ENCODE data around the gene MAMDC4. TPM values are rescaled to one million over a fixed set of nuclear protein-coding genes. Genes with fewer than 3 reads are reported as not detected.

Gene MAMDC4
- total RNA-seq, 1 experiment from 2014 or later, result 6.3 TPM

DNA sequence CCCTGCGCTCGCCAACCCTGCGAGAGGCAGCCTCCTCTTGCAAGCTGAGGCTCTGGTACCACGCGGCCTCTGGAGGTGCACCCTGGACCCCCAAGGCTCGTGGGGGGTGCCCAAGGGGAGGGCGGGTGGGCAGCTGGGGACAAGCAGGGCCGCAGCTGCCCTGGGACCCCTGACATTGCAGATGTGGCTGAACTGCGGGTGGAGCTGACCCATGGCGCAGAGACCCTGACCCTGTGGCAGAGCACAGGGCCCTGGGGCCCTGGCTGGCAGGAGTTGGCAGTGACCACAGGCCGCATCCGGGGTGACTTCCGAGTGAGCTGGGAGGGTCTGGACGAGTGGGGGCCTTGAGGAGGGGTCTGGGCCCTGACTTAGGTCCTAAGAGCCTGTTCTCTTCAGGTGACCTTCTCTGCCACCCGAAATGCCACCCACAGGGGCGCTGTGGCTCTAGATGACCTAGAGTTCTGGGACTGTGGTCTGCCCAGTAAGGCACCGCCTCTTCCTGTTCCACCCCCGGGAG, 1.5 kb downstream of the MAMDC4 start:
- no peak overlapping the region for H3K27ac ChIP-seq (ENCODE audit: low read length)
- no peak for DNase-seq (ENCODE audit: low read depth, low spot score)
- H3K27me3 ChIP-seq (ENCODE audit: control insufficient read depth, insufficient read depth, low read length), result no peaks in the 10 kb centered on the region
- POLR2A ChIA-PET, result no interaction called here
- no peaks in the 10 kb centered on the region for H3K36me3 ChIP-seq (ENCODE audit: control insufficient read depth, insufficient read depth, low read length)
- no peaks in the 10 kb centered on the region for H3K9me3 ChIP-seq (ENCODE audit: control insufficient read depth, insufficient read depth, low read depth, low read length)
- H3K4me3 ChIP-seq (ENCODE audit: low read depth in 2 of 2, low read length in 2 of 2), result no peak overlapping the region
- intact Hi-C loops (cut with micrococcal nuclease; ENCODE audit: unreplicated experiment) (no loop called here), in situ Hi-C loops (cut with HindIII; ENCODE audit: low pct_unique_long_range_greater_than_20kb, low sequenced_read_pairs) (no loop called here)
- no peak for ATAC-seq
- H3K4me1 ChIP-seq (ENCODE audit: control insufficient read depth, insufficient read depth, low read length), result peaks cover 32% of the 10 kb centered on the region
- no peak for TF ChIP-seq POLR2AphosphoS5 (IDR thresholded peaks at IDR 0.05; ENCODE audit: low read depth, low read length)
- TF ChIP-seq SIN3A (IDR thresholded peaks at IDR 0.05; ENCODE audit: borderline replicate concordance, insufficient read depth, low read depth, low read length), result no peak
- TF ChIP-seq, protein P1, sequence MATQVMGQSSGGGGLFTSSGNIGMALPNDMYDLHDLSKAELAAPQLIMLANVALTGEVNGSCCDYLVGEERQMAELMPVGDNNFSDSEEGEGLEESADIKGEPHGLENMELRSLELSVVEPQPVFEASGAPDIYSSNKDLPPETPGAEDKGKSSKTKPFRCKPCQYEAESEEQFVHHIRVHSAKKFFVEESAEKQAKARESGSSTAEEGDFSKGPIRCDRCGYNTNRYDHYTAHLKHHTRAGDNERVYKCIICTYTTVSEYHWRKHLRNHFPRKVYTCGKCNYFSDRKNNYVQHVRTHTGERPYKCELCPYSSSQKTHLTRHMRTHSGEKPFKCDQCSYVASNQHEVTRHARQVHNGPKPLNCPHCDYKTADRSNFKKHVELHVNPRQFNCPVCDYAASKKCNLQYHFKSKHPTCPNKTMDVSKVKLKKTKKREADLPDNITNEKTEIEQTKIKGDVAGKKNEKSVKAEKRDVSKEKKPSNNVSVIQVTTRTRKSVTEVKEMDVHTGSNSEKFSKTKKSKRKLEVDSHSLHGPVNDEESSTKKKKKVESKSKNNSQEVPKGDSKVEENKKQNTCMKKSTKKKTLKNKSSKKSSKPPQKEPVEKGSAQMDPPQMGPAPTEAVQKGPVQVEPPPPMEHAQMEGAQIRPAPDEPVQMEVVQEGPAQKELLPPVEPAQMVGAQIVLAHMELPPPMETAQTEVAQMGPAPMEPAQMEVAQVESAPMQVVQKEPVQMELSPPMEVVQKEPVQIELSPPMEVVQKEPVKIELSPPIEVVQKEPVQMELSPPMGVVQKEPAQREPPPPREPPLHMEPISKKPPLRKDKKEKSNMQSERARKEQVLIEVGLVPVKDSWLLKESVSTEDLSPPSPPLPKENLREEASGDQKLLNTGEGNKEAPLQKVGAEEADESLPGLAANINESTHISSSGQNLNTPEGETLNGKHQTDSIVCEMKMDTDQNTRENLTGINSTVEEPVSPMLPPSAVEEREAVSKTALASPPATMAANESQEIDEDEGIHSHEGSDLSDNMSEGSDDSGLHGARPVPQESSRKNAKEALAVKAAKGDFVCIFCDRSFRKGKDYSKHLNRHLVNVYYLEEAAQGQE (IDR thresholded peaks at IDR 0.05; ENCODE audit: insufficient read depth in 1 of 2, low read depth in 2 of 2, low read length in 1 of 2), result no peak
- TF ChIP-seq, protein P2, sequence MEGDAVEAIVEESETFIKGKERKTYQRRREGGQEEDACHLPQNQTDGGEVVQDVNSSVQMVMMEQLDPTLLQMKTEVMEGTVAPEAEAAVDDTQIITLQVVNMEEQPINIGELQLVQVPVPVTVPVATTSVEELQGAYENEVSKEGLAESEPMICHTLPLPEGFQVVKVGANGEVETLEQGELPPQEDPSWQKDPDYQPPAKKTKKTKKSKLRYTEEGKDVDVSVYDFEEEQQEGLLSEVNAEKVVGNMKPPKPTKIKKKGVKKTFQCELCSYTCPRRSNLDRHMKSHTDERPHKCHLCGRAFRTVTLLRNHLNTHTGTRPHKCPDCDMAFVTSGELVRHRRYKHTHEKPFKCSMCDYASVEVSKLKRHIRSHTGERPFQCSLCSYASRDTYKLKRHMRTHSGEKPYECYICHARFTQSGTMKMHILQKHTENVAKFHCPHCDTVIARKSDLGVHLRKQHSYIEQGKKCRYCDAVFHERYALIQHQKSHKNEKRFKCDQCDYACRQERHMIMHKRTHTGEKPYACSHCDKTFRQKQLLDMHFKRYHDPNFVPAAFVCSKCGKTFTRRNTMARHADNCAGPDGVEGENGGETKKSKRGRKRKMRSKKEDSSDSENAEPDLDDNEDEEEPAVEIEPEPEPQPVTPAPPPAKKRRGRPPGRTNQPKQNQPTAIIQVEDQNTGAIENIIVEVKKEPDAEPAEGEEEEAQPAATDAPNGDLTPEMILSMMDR (IDR thresholded peaks at IDR 0.05), result no peak; the same call in 1 of the 2 replicates
- no peak for TF ChIP-seq TCF7L2 (IDR thresholded peaks at IDR 0.05; ENCODE audit: low read depth, low read length)
- CTCF ChIA-PET, result interaction anchor here (0.6 kb wide), 1 partner anchor 62 kb away, joined by 7 read pairs; no protein-coding TSS in a partner anchor
- no TSS peak for BruUV-seq (replicated peaks)

GRCh38 chr9:136854113-136854841, 2.1 kb downstream of the MAMDC4 start:
- H3K4me1 ChIP-seq (ENCODE audit: control insufficient read depth, insufficient read depth, low read length), result peaks cover 38% of the 10 kb centered on the region
- BruUV-seq (replicated peaks), result no TSS peak
- no peak for DNase-seq (ENCODE audit: low read depth, low spot score)
- no peak overlapping the region for H3K4me3 ChIP-seq (ENCODE audit: low read depth in 2 of 2, low read length in 2 of 2)
- ChIA-PET POLR2A (no interaction called here), CTCF (no interaction called here)
- in situ Hi-C loops (cut with HindIII; ENCODE audit: low pct_unique_long_range_greater_than_20kb, low sequenced_read_pairs), result no loop called here
- no peaks in the 10 kb centered on the region for H3K27me3 ChIP-seq (ENCODE audit: control insufficient read depth, insufficient read depth, low read length)
- no peak for ATAC-seq
- TF ChIP-seq, protein P1 (IDR thresholded peaks at IDR 0.05; ENCODE audit: insufficient read depth in 1 of 2, low read depth in 2 of 2, low read length in 1 of 2), result no peak
- no peak for TF ChIP-seq SIN3A (IDR thresholded peaks at IDR 0.05; ENCODE audit: borderline replicate concordance, insufficient read depth, low read depth, low read length)
- no peak for TF ChIP-seq POLR2AphosphoS5 (IDR thresholded peaks at IDR 0.05; ENCODE audit: low read depth, low read length)
- no peak for TF ChIP-seq TCF7L2 (IDR thresholded peaks at IDR 0.05; ENCODE audit: low read depth, low read length)
- TF ChIP-seq, protein P2 (IDR thresholded peaks at IDR 0.05), result no peak
- H3K27ac ChIP-seq (ENCODE audit: low read length), result no peak overlapping the region
- no peaks in the 10 kb centered on the region for H3K9me3 ChIP-seq (ENCODE audit: control insufficient read depth, insufficient read depth, low read depth, low read length)
- intact Hi-C loops (cut with micrococcal nuclease; ENCODE audit: unreplicated experiment), result no loop called here
- H3K36me3 ChIP-seq (ENCODE audit: control insufficient read depth, insufficient read depth, low read length), result no peaks in the 10 kb centered on the region
